OCI-LY1 (cell line): ENCODE data around the gene REM1.

Experiments
- CTCF ChIP-seq: fragments of 200-600 bp; sonication (generic), shearing (Covaris generic); IDR thresholded peaks from 2 replicates; pipeline ENCODE4 v1.5.1; 2017; ENCODE audit warnings: mild to moderate bottlenecking, antibody characterized with exemption, low read length, moderate library complexity, mixed read lengths
- EZH2 ChIP-seq: fragments of 200-600 bp; sonication (generic), shearing (Covaris generic); IDR thresholded peaks from 2 replicates; pipeline ENCODE4 v1.8.0; 2017; ENCODE audit warnings: borderline replicate concordance, mixed run types, mild to moderate bottlenecking, antibody characterized with exemption, low read length, moderate library complexity, mixed read lengths

GRCh38 chr20:31517373-31517772, 42.3 kb downstream of the REM1 start:
- TF ChIP-seq CTCF: no peak
- TF ChIP-seq EZH2: no peak
